K562 (cell line): Measurements from ENCODE around the gene FKBP8. TPM values are rescaled to one million over a fixed set of nuclear protein-coding genes. Genes with fewer than 3 reads are reported as not detected.

ENCODE experiments used
- ATAC-seq: fragments of 200-7000 bp; cut with Tn5 transposase; 3 replicates; pipeline ENCODE4 v1.9.1; 2020; ENCODE audit warnings: moderate library complexity
- BruUV-seq: library from RNA; stranded (reverse); fragments of 400-500 nt; replicated peaks from 2 replicates; lab custom pipeline; 2021; lab: Mats Ljungman, UMichigan
- CTCF ChIA-PET: fragments of 300-600 bp; formaldehyde crosslinking; extraction: SDS; loops from one replicate; lab custom pipeline; 2021; ENCODE audit warnings: low intra/inter-chr PET ratio; lab: Yijun Ruan, JAX
- POLR2A ChIA-PET: fragments of 300-600, 350-650 bp; sonication (Branson Sonifier 250); formaldehyde crosslinking; extraction: SDS; loops from one replicate; lab custom pipeline; 2021; ENCODE audit warnings: antibody characterized with exemption, inconsistent platforms; lab: Yijun Ruan, JAX
- DNase-seq, 4 experiments: peaks; one replicate each; pipeline versions ENCODE4 v3.0.0 to v3.0.0-alpha.2; 2011 to 2018; ENCODE audit warnings: low spot score in 3 of 4, mixed read lengths in 3 of 4; ENCODE audit errors: extremely low read depth in 1 of 4
- FAIRE-seq: peaks from 2 replicates; lab custom pipeline; 2011; peaks lifted over from hg19 to GRCh38; lab: Jason Lieb, UNC
- H2AFZ ChIP-seq: 2 replicates; pipeline ENCODE4 v1.6.0; 2011; ENCODE audit warnings: low read depth, low read length, control low read depth, inconsistent platforms
- H3K27ac ChIP-seq: fragments of 200-600 bp; 3 replicates; pipeline ENCODE4 v1.8.0; 2011; ENCODE audit warnings: low read depth, mild to moderate bottlenecking, control low read depth, inconsistent platforms, low read length, moderate library complexity, mixed read lengths; ENCODE audit errors: extremely low read depth
- H3K27me3 ChIP-seq, 2 experiments: fragments of 300-600 bp in 1 of 2; 2 replicates in 1 of 2; 3 replicates in 1 of 2; pipeline versions ENCODE4 v1.6.0 to v1.8.0; 2011; ENCODE audit warnings: inconsistent platforms in 2 of 2, low read length in 2 of 2, mild to moderate bottlenecking in 1 of 2, mixed read lengths in 1 of 2, moderate library complexity in 1 of 2; ENCODE audit not compliant: control insufficient read depth in 2 of 2, insufficient read depth in 2 of 2
- H3K36me3 ChIP-seq: fragments of 300-600 bp; 3 replicates; pipeline ENCODE4 v1.8.0; 2011; ENCODE audit warnings: mild to moderate bottlenecking, low read length, inconsistent platforms; ENCODE audit not compliant: control insufficient read depth, insufficient read depth
- H3K4me1 ChIP-seq, 2 experiments: fragments of 200-600 bp in 1 of 2; replicated peaks in 1 of 2; 2 replicates in 1 of 2; 3 replicates in 1 of 2; pipeline versions ENCODE4 v1.5.1 to v1.8.0; 2011; ENCODE audit warnings: inconsistent platforms in 2 of 2, low read length in 2 of 2, mild to moderate bottlenecking in 1 of 2, mixed read lengths in 1 of 2, moderate library complexity in 1 of 2; ENCODE audit not compliant: control insufficient read depth in 2 of 2, insufficient read depth in 2 of 2
- H3K4me2 ChIP-seq: 2 replicates; pipeline ENCODE4 v1.6.1; 2011; ENCODE audit warnings: low read length, control low read depth, inconsistent platforms, mixed read lengths; ENCODE audit not compliant: insufficient read depth
- H3K4me3 ChIP-seq: fragments of 200-600 bp; sonication (generic), shearing (Covaris generic); 2 replicates; pipeline ENCODE4 v1.5.1; 2016; ENCODE audit warnings: control low read depth, inconsistent platforms
- H3K79me2 ChIP-seq: fragments of 200-600 bp; 3 replicates; pipeline ENCODE4 v1.8.0; 2011; ENCODE audit warnings: low read length, inconsistent platforms; ENCODE audit not compliant: control insufficient read depth, insufficient read depth
- H3K9ac ChIP-seq, 2 experiments: 2 replicates each; pipeline versions ENCODE4 v1.6.0 to v1.6.1; 2011; ENCODE audit warnings: low read depth in 2 of 2, low read length in 2 of 2, control low read depth in 1 of 2, inconsistent platforms in 1 of 2, mild to moderate bottlenecking in 1 of 2, mixed read lengths in 1 of 2; ENCODE audit not compliant: insufficient read depth in 1 of 2
- H3K9me1 ChIP-seq: one replicate; pipeline ENCODE4 v1.6.0; 2011; ENCODE audit warnings: inconsistent platforms, mild to moderate bottlenecking, low read length, moderate library complexity; ENCODE audit not compliant: control insufficient read depth, insufficient read depth
- H3K9me3 ChIP-seq: replicated peaks from 2 replicates; pipeline ENCODE4 v1.5.1; 2011; ENCODE audit warnings: low read depth, low read length, inconsistent platforms; ENCODE audit not compliant: control insufficient read depth, insufficient read depth
- H4K20me1 ChIP-seq: replicated peaks from 2 replicates; pipeline ENCODE4 v1.6.1; 2011; ENCODE audit warnings: low read length, inconsistent platforms, mixed read lengths; ENCODE audit not compliant: control insufficient read depth, insufficient read depth
- BCLAF1 ChIP-seq, 2 experiments: fragments of 450-650 bp in 1 of 2; IDR thresholded peaks; 2 replicates each; pipeline ENCODE4 v1.6.1; 2011 to 2017; ENCODE audit warnings: low read depth in 2 of 2, antibody characterized with exemption in 1 of 2, borderline replicate concordance in 1 of 2, low read length in 1 of 2, mild to moderate bottlenecking in 1 of 2, mixed read lengths in 1 of 2; ENCODE audit not compliant: control insufficient read depth in 1 of 2
- BMI1 ChIP-seq: fragments of 150-350 bp; IDR thresholded peaks from 2 replicates; pipeline ENCODE4 v1.6.1; 2014; ENCODE audit warnings: low read length
- CTCF ChIP-seq, 3 experiments: IDR thresholded peaks in 2 of 3; conservative IDR thresholded peaks in 1 of 3; 2 replicates each; pipeline ENCODE4 v1.5.1; 2011 to 2012; ENCODE audit warnings: low read length in 3 of 3, mild to moderate bottlenecking in 3 of 3, control low read depth in 2 of 3, improper control_type of control experiment in 1 of 3, inconsistent platforms in 1 of 3, low read depth in 1 of 3, mixed read lengths in 1 of 3, moderate library complexity in 1 of 3; ENCODE audit not compliant: insufficient read depth in 2 of 3
- DIDO1 ChIP-seq: fragments of 450-650 bp; IDR thresholded peaks from 2 replicates; pipeline ENCODE4 v1.6.1; 2016; ENCODE audit warnings: low read depth, missing biosample characterization, missing genetic modification characterization
- EGR1 ChIP-seq: fragments of 450-650 bp; conservative IDR thresholded peaks from 2 replicates; pipeline ENCODE4 v1.6.1; 2017; ENCODE audit warnings: mild to moderate bottlenecking
- ETV5 ChIP-seq: sonication (generic); formaldehyde crosslinking; IDR thresholded peaks from 2 replicates; pipeline ENCODE4 v1.4.0; 2020; ENCODE audit warnings: low read depth, mild to moderate bottlenecking, missing genetic modification reagents
- FOXK2 ChIP-seq, 2 experiments: fragments of 450-650 bp; IDR thresholded peaks in 1 of 2; conservative IDR thresholded peaks in 1 of 2; 2 replicates each; pipeline ENCODE4 v1.6.1; 2016; ENCODE audit warnings: low read depth in 2 of 2, mild to moderate bottlenecking in 1 of 2
- HSF4 ChIP-seq: fragments of 250-450 bp; sonication (Bioruptor Pico); IDR thresholded peaks from 2 replicates; pipeline ENCODE4 v2.1.2; 2022; ENCODE audit warnings: mild to moderate bottlenecking, moderate library complexity, borderline replicate concordance
- MAFG ChIP-seq: fragments of 450-650 bp; conservative IDR thresholded peaks from 2 replicates; pipeline ENCODE4 v1.6.1; 2016; ENCODE audit warnings: missing genetic modification characterization, missing compliant biosample characterization
- MCM3 ChIP-seq: fragments of 450-650 bp; IDR thresholded peaks from 2 replicates; pipeline ENCODE4 v1.6.1; 2016
- NEUROD1 ChIP-seq: fragments of 150-350 bp; IDR thresholded peaks from 2 replicates; pipeline ENCODE4 v1.6.1; 2014; ENCODE audit warnings: borderline replicate concordance, low read length, low read depth; ENCODE audit not compliant: partially characterized antibody
- RAD21 ChIP-seq, 2 experiments: fragments of 250-450 bp in 1 of 2; fragments of 450-650 bp in 1 of 2; sonication (Bioruptor Pico) in 1 of 2; formaldehyde crosslinking in 1 of 2; IDR thresholded peaks in 1 of 2; conservative IDR thresholded peaks in 1 of 2; 2 replicates each; pipeline versions ENCODE4 v1.4.0 to v1.8.0; 2020 to 2022; ENCODE audit warnings: mild to moderate bottlenecking in 2 of 2, moderate library complexity in 1 of 2
- WGBS: fragments of 100-300 bp; shearing (Covaris generic); methylation state at CpG from one replicate; pipeline ENCODE4 v1.1.6; 2016; ENCODE audit warnings: low coverage, mixed read lengths; ENCODE audit not compliant: insufficient coverage; ENCODE audit errors: missing lambda C conversion rate; 5-methylcytosine and 5-hydroxymethylcytosine counted together
- in situ Hi-C: fragments of 300-500 bp; cut with MboI; formaldehyde crosslinking; loops from 4 replicates; pipeline ENCODE4 v1.15.0; 2018; ENCODE audit warnings: inconsistent platforms, mixed read lengths
- intact Hi-C: fragments of 100-400 bp; cut with micrococcal nuclease; formaldehyde crosslinking; loops from 2 replicates; pipeline ENCODE4 v1.14.2; 2022
- polyA plus RNA-seq, 8 experiments: library from polyadenylated mRNA; depleted of rRNA in 4 of 8; stranded (reverse) in 5 of 8; unstranded in 3 of 8; fragments of >200 nt; fragmentation: Nextera tagmentation in 2 of 8; fragmentation: Illumina TruSeq in 1 of 8; extraction: Ambion mirVana in 2 of 8; extraction: Trizol in 1 of 8; gene quantifications; 2 replicates each; pipeline versions ENCODE4 v1.2.1 to v1.2.3, GENCODE V29; 2011 to 2014; ENCODE audit warnings: inconsistent platforms in 1 of 8, missing spikeins in 1 of 8
- total RNA-seq, 7 experiments: library from RNA; depleted of rRNA in 6 of 7; stranded (reverse); fragments of >200 nt in 6 of 7; fragmentation: Illumina TruSeq in 2 of 7; extraction: Trizol in 2 of 7; gene quantifications; 2 replicates each; pipeline versions ENCODE4 v1.2.1 to v1.2.3, GENCODE V29; 2011 to 2021; ENCODE audit warnings: low replicate concordance in 1 of 7
- TF ChIP-seq, protein P1 (sequence below): sonication (generic); formaldehyde crosslinking; IDR thresholded peaks from 2 replicates; pipeline ENCODE4 v1.8.1; 2023; ENCODE audit warnings: mild to moderate bottlenecking, missing genetic modification reagents
- TF ChIP-seq, protein P2 (sequence below): sonication (generic); formaldehyde crosslinking; IDR thresholded peaks from 2 replicates; pipeline ENCODE4 v1.8.1; 2023; ENCODE audit warnings: mild to moderate bottlenecking, missing genetic modification reagents

Gene FKBP8
- total and polyA plus RNA-seq, 9 of the 15 experiments (the other 6 are each of a cell fraction or from before 2014, with no cell fraction given): 0.46 to 236 (median 104) TPM

DNA sequence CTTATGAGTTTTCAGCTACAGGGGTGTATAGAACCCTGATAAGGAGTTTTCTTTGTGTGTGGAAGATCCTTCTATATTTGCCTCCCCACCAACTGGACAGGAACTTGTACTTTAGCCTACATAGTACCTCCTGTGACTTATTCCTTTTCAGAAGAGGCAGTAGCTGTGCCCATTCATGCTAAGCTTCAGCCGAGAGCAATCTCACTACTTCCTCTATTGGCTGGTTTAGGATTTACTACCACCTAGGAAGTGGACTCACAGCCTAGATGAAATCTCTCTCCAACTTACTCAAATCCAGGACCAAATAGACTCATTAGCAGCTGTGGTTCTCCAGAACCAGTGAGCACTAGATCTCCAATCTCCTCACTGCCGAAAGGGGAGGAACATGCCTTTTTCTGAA is 42.9 kb upstream of the FKBP8 start:
- no peaks in the 10 kb centered on the region for H3K9me3 ChIP-seq
- ChIA-PET POLR2A (interaction anchor here (0.6 to 5.4 kb wide), 6 partner anchors 10 to 293 kb away, joined by 3 to 39 read pairs (median 3); partner anchors contain the start of gene UBA52), CTCF (no interaction called here)
- no peak for DNase-seq
- ATAC-seq: no peak
- H3K4me2 ChIP-seq: no peak overlapping the region
- in situ Hi-C loops: no loop called here
- H4K20me1 ChIP-seq: peaks cover 6% of the 10 kb centered on the region; the same call in 1 of the 2 replicates
- peaks cover 24% of the 10 kb centered on the region for H3K79me2 ChIP-seq
- H3K4me1 ChIP-seq: peaks cover 14 to 40% of the 10 kb centered on the region in 2 experiments
- H3K9ac ChIP-seq: no peak overlapping the region
- no peak for FAIRE-seq
- no TSS peak for BruUV-seq
- H3K4me3 ChIP-seq: no peak overlapping the region
- peaks cover 5% of the 10 kb centered on the region; the same call in 2 of the 3 replicates for H3K36me3 ChIP-seq
- H3K27ac ChIP-seq: no peak overlapping the region
- no peaks in the 10 kb centered on the region for H3K9me1 ChIP-seq
- H2AFZ ChIP-seq: 0 out of 2 replicates have a peak overlapping the region, but pooled peaks have one; percentile 56
- no peaks in the 10 kb centered on the region for H3K27me3 ChIP-seq
- WGBS: 67% methylated on average over 2 of the region's 2 CpGs
- intact Hi-C loops: no loop called here
- TF ChIP-seq, protein P1, sequence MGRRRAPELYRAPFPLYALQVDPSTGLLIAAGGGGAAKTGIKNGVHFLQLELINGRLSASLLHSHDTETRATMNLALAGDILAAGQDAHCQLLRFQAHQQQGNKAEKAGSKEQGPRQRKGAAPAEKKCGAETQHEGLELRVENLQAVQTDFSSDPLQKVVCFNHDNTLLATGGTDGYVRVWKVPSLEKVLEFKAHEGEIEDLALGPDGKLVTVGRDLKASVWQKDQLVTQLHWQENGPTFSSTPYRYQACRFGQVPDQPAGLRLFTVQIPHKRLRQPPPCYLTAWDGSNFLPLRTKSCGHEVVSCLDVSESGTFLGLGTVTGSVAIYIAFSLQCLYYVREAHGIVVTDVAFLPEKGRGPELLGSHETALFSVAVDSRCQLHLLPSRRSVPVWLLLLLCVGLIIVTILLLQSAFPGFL: no peak
- no peak for TF ChIP-seq NEUROD1
- no peak for TF ChIP-seq BCLAF1 (IDR thresholded peaks at IDR 0.05; ENCODE audit: borderline replicate concordance in 1 of 2, control insufficient read depth in 1 of 2, low read depth in 2 of 2, low read length in 1 of 2)
- no peak for TF ChIP-seq ETV5
- TF ChIP-seq, protein P2, sequence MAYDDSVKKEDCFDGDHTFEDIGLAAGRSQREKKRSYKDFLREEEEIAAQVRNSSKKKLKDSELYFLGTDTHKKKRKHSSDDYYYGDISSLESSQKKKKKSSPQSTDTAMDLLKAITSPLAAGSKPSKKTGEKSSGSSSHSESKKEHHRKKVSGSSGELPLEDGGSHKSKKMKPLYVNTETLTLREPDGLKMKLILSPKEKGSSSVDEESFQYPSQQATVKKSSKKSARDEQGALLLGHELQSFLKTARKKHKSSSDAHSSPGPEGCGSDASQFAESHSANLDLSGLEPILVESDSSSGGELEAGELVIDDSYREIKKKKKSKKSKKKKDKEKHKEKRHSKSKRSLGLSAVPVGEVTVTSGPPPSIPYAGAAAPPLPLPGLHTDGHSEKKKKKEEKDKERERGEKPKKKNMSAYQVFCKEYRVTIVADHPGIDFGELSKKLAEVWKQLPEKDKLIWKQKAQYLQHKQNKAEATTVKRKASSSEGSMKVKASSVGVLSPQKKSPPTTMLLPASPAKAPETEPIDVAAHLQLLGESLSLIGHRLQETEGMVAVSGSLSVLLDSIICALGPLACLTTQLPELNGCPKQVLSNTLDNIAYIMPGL (CRISPR knock-in tag): no peak
- no peak for TF ChIP-seq HSF4
- TF ChIP-seq MCM3: no peak
- no peak for TF ChIP-seq DIDO1
- TF ChIP-seq FOXK2 (conservative IDR thresholded peaks at IDR 0.05 in 1 of 2, IDR thresholded peaks at IDR 0.05 in 1 of 2; ENCODE audit: low read depth in 2 of 2): no peak
- TF ChIP-seq RAD21 (CRISPR knock-in tag; conservative IDR thresholded peaks at IDR 0.05 in 1 of 2, IDR thresholded peaks at IDR 0.05 in 1 of 2): 0 out of 4 replicates have a peak, but pooled peaks of 1 of the 2 experiments have one; percentile 12
- TF ChIP-seq EGR1: no peak
- TF ChIP-seq CTCF (IDR thresholded peaks at IDR 0.05 in 2 of 3, conservative IDR thresholded peaks at IDR 0.05 in 1 of 3; ENCODE audit: insufficient read depth in 2 of 3, low read depth in 1 of 3, low read length in 3 of 3): 0 out of 6 replicates have a peak, but pooled peaks of 1 of the 3 experiments have one; percentile 13
- no peak for TF ChIP-seq MAFG (tag)
- no peak for TF ChIP-seq BMI1
